ENCODE data around the gene PLAGL2. TPM values are rescaled to one million over a fixed set of nuclear protein-coding genes. Genes with fewer than 3 reads are reported as not detected.

Gene PLAGL2
- total and polyA plus RNA-seq, 2 donors (not counting 1 experiment from before 2014, with no cell fraction given), result 1.6 to 2.3 TPM

- H3K27me3 ChIP-seq (ENCODE audit: control insufficient read depth, insufficient read depth, low read length), result no peaks in the 10 kb centered on the region
- H3K27ac ChIP-seq (ENCODE audit: insufficient read depth, low read length), result no peak overlapping the region
- peak overlapping the region; percentile 85 for H3K4me2 ChIP-seq (ENCODE audit: extremely low read depth, insufficient read depth, low read length)
- no peaks in the 10 kb centered on the region for H3K79me2 ChIP-seq (ENCODE audit: control insufficient read depth, insufficient read depth, low read length)
- no peak for TF ChIP-seq EZH2 (IDR thresholded peaks at IDR 0.05; ENCODE audit: low read length, missing control alignments)
- TF ChIP-seq, protein P1, sequence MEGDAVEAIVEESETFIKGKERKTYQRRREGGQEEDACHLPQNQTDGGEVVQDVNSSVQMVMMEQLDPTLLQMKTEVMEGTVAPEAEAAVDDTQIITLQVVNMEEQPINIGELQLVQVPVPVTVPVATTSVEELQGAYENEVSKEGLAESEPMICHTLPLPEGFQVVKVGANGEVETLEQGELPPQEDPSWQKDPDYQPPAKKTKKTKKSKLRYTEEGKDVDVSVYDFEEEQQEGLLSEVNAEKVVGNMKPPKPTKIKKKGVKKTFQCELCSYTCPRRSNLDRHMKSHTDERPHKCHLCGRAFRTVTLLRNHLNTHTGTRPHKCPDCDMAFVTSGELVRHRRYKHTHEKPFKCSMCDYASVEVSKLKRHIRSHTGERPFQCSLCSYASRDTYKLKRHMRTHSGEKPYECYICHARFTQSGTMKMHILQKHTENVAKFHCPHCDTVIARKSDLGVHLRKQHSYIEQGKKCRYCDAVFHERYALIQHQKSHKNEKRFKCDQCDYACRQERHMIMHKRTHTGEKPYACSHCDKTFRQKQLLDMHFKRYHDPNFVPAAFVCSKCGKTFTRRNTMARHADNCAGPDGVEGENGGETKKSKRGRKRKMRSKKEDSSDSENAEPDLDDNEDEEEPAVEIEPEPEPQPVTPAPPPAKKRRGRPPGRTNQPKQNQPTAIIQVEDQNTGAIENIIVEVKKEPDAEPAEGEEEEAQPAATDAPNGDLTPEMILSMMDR (conservative IDR thresholded peaks at IDR 0.05 in 1 of 2, IDR thresholded peaks at IDR 0.05 in 1 of 2; ENCODE audit: low read depth in 1 of 2, low read length in 2 of 2), result no peak
- peaks cover 4% of the 10 kb centered on the region for H3K36me3 ChIP-seq (ENCODE audit: control insufficient read depth, insufficient read depth, low read length)
- H3K4me1 ChIP-seq (ENCODE audit: control insufficient read depth, extremely low read depth, insufficient read depth, low read length), result peaks cover 7% of the 10 kb centered on the region
- H3K9ac ChIP-seq (ENCODE audit: insufficient read depth, low read length), result peak overlapping the region; percentile 86
- no peak for DNase-seq (ENCODE audit: low read depth in 2 of 2)
- H2AFZ ChIP-seq (ENCODE audit: low read length), result peak overlapping the region; percentile 80
- H4K20me1 ChIP-seq (ENCODE audit: control insufficient read depth, extremely low read depth, insufficient read depth, low read length), result no peaks in the 10 kb centered on the region
- no peaks in the 10 kb centered on the region for H3K9me3 ChIP-seq (ENCODE audit: control insufficient read depth, insufficient read depth, low read depth, low read length)
- H3K4me3 ChIP-seq (replicated peaks in 1 of 4; ENCODE audit: control extremely low read depth in 1 of 4, insufficient read depth in 1 of 4, low read depth in 3 of 4, low read length in 4 of 4), result peak overlapping the region; percentile 40 to 62 (median 45)
These were observed 16.7 kb downstream of the PLAGL2 start for GRCh38 chr20:32190616-32191415.

DNA sequence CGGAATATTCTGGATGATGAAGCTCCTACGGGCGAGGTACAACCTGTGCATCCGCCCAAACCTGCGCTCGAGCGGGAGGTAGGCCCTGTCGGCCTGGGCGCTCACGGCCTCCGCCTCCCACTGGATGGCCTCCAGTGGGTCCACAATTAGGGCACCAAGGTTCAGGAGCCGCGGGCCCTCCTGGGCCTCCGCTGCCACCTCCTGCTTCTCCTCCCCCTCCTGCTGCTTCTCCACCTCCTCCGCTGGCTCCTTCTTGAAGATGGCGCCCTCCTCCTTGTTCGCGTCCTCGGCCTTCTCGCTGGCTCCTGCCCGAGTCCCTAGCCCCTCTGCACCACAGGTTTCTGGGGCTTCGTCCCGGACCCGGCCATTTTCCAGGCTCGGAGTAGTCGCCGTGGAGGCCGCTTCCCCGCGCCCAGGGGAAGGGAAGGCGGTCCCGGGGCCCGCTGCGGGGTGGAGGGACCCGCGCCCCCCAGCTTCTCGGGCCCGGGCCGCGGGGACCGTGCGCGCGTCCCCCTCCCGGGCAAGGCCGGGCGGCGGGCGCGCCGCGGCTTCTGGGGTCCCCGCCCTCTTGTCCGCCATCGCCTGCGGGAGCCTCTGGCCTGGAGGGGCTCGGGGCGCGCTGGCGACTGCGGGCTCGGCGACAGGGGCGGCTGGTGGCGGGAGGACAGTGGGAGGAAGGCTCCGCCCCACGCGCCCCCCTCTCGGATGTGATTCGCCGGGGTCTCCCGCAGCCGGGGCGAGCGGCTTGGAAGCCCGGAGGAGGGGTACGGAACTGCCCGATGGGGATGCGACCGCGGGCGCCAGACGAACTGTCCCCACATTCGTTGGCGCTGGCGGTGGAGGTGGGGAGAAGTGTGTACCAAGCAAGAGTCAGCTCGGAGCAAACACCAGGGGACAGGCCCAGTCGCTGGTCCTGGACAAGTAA, 17.6 kb downstream of the PLAGL2 start:
- DNase-seq (ENCODE audit: low read depth in 2 of 2), result peak; percentile 38 to 46
- peak overlapping the region; percentile 86 for H3K9ac ChIP-seq (ENCODE audit: insufficient read depth, low read length)

More for the DNA sequence above, 17.6 kb downstream of the PLAGL2 start:
- Histone ChIP-seq H4K20me1 (ENCODE audit: control insufficient read depth, extremely low read depth, insufficient read depth, low read length) (no peaks in the 10 kb centered on the region), H3K4me3 (replicated peaks in 1 of 4; ENCODE audit: control extremely low read depth in 1 of 4, insufficient read depth in 1 of 4, low read depth in 3 of 4, low read length in 4 of 4) (peak overlapping the region; percentile 49 to 62 (median 54)), H3K9me3 (ENCODE audit: control insufficient read depth, insufficient read depth, low read depth, low read length) (no peaks in the 10 kb centered on the region), H3K4me1 (ENCODE audit: control insufficient read depth, extremely low read depth, insufficient read depth, low read length) (peaks cover 7% of the 10 kb centered on the region), H3K27me3 (ENCODE audit: control insufficient read depth, insufficient read depth, low read length) (no peaks in the 10 kb centered on the region), H3K27ac (ENCODE audit: insufficient read depth, low read length) (peak overlapping the region; percentile 39), H3K79me2 (ENCODE audit: control insufficient read depth, insufficient read depth, low read length) (no peaks in the 10 kb centered on the region), H3K4me2 (ENCODE audit: extremely low read depth, insufficient read depth, low read length) (peak overlapping the region; percentile 85), H2AFZ (ENCODE audit: low read length) (peak overlapping the region; percentile 96), H3K36me3 (ENCODE audit: control insufficient read depth, insufficient read depth, low read length) (no peaks in the 10 kb centered on the region)
- TF ChIP-seq, protein P1 (conservative IDR thresholded peaks at IDR 0.05 in 1 of 2, IDR thresholded peaks at IDR 0.05 in 1 of 2; ENCODE audit: low read depth in 1 of 2, low read length in 2 of 2), result peak in 1 of 2 donors; percentile 4
- no peak for TF ChIP-seq EZH2 (IDR thresholded peaks at IDR 0.05; ENCODE audit: low read length, missing control alignments)

All from fibroblast of lung (primary cell).